ENCODE measurements around the gene DAAM1.

Gene DAAM1

DNA sequence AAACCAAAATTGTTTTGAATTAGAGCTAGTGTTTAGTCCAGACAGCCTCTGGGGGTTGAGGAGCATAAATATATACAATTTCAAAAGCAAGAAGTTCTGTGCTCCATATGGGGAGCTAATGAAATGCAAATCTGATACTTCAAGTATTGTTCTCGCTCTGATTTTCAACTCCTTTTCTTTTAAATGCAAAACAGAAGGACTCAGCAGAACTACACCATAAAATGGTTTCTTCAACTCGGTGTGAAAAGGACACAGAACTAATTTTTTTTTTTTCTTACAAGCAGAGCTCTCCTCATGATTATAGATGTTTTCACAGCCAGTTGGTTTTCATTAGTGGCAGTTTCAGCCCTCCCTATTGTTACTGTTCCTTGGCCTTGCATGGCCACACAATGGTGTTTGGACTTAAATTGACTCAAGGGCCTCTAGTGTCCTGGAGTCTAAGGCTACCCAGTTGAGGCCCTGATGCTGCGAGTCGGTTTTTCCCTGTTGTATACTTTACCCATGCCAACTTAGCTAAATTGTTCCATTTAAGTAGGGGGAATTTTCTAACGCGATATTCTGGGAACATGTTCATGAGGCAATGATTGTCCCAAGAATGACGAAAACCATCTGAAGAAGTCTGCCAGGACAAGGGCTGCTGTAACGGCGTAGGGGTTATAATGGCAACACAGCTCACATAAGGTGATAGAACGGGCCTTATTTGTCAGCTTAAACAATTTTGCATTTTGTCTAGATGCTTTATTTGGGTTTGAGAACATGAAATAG lies 156.4 kb downstream of the DAAM1 start:
- no peak for ATAC-seq
- TF ChIP-seq ZFP30 (CRISPR knock-in tag; IDR thresholded peaks at IDR 0.05): no peak
- no peak for TF ChIP-seq POU6F1 (CRISPR knock-in tag; IDR thresholded peaks at IDR 0.05; ENCODE audit: borderline replicate concordance, low read depth)
- no peak for TF ChIP-seq RARB (CRISPR knock-in tag; IDR thresholded peaks at IDR 0.05)
- TF ChIP-seq ZNF8 (CRISPR knock-in tag; IDR thresholded peaks at IDR 0.05): no peak
- TF ChIP-seq, protein P1, sequence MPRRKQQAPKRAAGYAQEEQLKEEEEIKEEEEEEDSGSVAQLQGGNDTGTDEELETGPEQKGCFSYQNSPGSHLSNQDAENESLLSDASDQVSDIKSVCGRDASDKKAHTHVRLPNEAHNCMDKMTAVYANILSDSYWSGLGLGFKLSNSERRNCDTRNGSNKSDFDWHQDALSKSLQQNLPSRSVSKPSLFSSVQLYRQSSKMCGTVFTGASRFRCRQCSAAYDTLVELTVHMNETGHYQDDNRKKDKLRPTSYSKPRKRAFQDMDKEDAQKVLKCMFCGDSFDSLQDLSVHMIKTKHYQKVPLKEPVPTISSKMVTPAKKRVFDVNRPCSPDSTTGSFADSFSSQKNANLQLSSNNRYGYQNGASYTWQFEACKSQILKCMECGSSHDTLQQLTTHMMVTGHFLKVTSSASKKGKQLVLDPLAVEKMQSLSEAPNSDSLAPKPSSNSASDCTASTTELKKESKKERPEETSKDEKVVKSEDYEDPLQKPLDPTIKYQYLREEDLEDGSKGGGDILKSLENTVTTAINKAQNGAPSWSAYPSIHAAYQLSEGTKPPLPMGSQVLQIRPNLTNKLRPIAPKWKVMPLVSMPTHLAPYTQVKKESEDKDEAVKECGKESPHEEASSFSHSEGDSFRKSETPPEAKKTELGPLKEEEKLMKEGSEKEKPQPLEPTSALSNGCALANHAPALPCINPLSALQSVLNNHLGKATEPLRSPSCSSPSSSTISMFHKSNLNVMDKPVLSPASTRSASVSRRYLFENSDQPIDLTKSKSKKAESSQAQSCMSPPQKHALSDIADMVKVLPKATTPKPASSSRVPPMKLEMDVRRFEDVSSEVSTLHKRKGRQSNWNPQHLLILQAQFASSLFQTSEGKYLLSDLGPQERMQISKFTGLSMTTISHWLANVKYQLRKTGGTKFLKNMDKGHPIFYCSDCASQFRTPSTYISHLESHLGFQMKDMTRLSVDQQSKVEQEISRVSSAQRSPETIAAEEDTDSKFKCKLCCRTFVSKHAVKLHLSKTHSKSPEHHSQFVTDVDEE (CRISPR knock-in tag; IDR thresholded peaks at IDR 0.05): no peak
- TF ChIP-seq, protein P2, sequence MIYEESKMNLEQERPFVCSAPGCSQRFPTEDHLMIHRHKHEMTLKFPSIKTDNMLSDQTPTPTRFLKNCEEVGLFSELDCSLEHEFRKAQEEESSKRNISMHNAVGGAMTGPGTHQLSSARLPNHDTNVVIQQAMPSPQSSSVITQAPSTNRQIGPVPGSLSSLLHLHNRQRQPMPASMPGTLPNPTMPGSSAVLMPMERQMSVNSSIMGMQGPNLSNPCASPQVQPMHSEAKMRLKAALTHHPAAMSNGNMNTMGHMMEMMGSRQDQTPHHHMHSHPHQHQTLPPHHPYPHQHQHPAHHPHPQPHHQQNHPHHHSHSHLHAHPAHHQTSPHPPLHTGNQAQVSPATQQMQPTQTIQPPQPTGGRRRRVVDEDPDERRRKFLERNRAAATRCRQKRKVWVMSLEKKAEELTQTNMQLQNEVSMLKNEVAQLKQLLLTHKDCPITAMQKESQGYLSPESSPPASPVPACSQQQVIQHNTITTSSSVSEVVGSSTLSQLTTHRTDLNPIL (CRISPR knock-in tag; IDR thresholded peaks at IDR 0.05; ENCODE audit: low read depth): no peak
- no peak for TF ChIP-seq CSRNP3 (CRISPR knock-in tag; IDR thresholded peaks at IDR 0.05)
- no peak for TF ChIP-seq TCF4 (CRISPR knock-in tag; IDR thresholded peaks at IDR 0.05; ENCODE audit: borderline replicate concordance)
- no peak for TF ChIP-seq ZC3H10 (CRISPR knock-in tag; IDR thresholded peaks at IDR 0.05)
- no peak for TF ChIP-seq CSDC2 (CRISPR knock-in tag; IDR thresholded peaks at IDR 0.05)
- TF ChIP-seq BACH2 (CRISPR knock-in tag; IDR thresholded peaks at IDR 0.05; ENCODE audit: borderline replicate concordance): no peak
- no peak for TF ChIP-seq TOX (CRISPR knock-in tag; IDR thresholded peaks at IDR 0.05; ENCODE audit: borderline replicate concordance)

DNA sequence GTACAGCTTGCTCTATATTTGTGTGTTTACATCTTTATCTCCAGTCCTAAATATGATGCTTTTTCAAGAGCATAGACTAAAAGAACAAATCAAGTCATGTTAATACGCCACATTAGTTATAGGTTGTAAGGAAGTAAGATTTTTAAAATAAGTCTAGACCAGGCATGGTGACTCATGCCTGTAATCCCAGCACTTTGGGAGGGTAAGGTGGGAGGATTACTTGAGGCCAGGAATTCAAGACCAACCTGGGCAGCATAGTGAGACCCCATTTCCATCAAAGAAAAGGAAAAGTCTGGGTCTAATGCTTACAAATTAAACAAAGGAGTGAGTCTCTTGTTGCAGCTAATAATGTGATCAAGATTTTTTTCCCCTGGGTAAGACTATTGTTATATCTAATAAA lies 157.9 kb downstream of the DAAM1 start:
- ATAC-seq: no peak
- TF ChIP-seq CSRNP3 (CRISPR knock-in tag; IDR thresholded peaks at IDR 0.05): no peak
- no peak for TF ChIP-seq SNAI2 (CRISPR knock-in tag; IDR thresholded peaks at IDR 0.05)
- TF ChIP-seq GLIS3 (CRISPR knock-in tag; IDR thresholded peaks at IDR 0.05): no peak
- no peak for TF ChIP-seq TCF4 (CRISPR knock-in tag; IDR thresholded peaks at IDR 0.05; ENCODE audit: borderline replicate concordance)
- TF ChIP-seq, protein P1 (CRISPR knock-in tag; IDR thresholded peaks at IDR 0.05): no peak
- TF ChIP-seq ISL1 (CRISPR knock-in tag; IDR thresholded peaks at IDR 0.05): no peak
- no peak for TF ChIP-seq TOX (CRISPR knock-in tag; IDR thresholded peaks at IDR 0.05; ENCODE audit: borderline replicate concordance)
- TF ChIP-seq, protein P2 (CRISPR knock-in tag; IDR thresholded peaks at IDR 0.05; ENCODE audit: low read depth): no peak
- no peak for TF ChIP-seq OSR1 (CRISPR knock-in tag; IDR thresholded peaks at IDR 0.05)
- no peak for TF ChIP-seq CSDC2 (CRISPR knock-in tag; IDR thresholded peaks at IDR 0.05)
- no peak for TF ChIP-seq ESRRG (CRISPR knock-in tag; IDR thresholded peaks at IDR 0.05)
- no peak for TF ChIP-seq ZNF565 (CRISPR knock-in tag; conservative IDR thresholded peaks at IDR 0.05; ENCODE audit: low read depth)
- no peak for TF ChIP-seq POU6F1 (CRISPR knock-in tag; IDR thresholded peaks at IDR 0.05; ENCODE audit: borderline replicate concordance, low read depth)
- no peak for TF ChIP-seq ARNTL (CRISPR knock-in tag; IDR thresholded peaks at IDR 0.05; ENCODE audit: borderline replicate concordance, low read depth)
- TF ChIP-seq ZFP30 (CRISPR knock-in tag; IDR thresholded peaks at IDR 0.05): no peak
- TF ChIP-seq RARB (CRISPR knock-in tag; IDR thresholded peaks at IDR 0.05): no peak
- TF ChIP-seq PPARA (CRISPR knock-in tag; IDR thresholded peaks at IDR 0.05; ENCODE audit: borderline replicate concordance): no peak
- TF ChIP-seq BACH2 (CRISPR knock-in tag; IDR thresholded peaks at IDR 0.05; ENCODE audit: borderline replicate concordance): no peak

Measured in SK-N-SH treated with all-trans-retinoic acid at 6 μM for 48 hours (cell line).